Measurements from ENCODE around the gene RNLS. TPM values are rescaled to one million over a fixed set of nuclear protein-coding genes. Genes with fewer than 3 reads are reported as not detected.

Gene RNLS
- total RNA-seq, 1 donor from 2014 or later = 10.4 TPM

DNA sequence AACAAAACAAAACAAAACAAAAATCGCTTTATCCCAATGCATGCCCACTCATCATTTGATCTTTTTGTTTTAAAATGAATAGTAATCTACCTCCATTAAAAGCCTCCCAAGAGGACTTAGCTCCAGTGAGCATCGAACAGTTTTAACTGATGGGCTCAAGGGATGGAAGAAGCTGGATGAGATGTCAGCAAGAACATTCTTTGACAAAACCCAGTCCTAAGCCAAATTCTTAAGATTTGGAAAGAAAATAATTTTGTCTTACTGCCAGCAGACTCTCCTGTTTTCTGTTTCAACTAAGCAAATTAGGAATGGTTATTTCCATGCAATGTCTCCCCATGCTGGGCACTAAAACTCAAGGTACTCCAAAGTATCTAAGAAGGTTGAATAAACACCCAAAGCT is 127.3 kb downstream of the RNLS start:
- DNase-seq (ENCODE audit: low spot score) = no peak
- intact Hi-C loops (cut with DNase I) = no loop called here

DNA sequence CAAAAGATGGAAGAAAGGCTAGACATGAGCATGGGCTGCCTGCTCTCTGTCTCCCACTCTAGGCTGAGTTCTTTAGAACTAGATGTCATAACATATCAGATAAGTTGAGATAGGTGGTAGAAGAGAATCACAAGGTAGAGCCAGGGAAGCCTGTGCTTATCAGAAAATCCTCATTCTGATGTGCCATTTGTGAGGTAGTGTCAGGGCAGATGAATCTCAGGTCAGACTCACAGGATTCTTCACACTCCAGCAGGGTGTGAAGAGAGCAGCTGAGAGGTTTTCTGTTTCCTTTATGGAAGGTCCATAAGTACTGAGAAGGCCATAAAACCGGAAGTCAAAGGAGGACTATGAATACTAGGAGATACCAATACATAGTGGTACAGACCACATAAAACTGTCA is 132.9 kb downstream of the RNLS start:
- DNase-seq (ENCODE audit: low spot score) = no peak
- intact Hi-C loops (cut with DNase I) = no loop called here

DNA sequence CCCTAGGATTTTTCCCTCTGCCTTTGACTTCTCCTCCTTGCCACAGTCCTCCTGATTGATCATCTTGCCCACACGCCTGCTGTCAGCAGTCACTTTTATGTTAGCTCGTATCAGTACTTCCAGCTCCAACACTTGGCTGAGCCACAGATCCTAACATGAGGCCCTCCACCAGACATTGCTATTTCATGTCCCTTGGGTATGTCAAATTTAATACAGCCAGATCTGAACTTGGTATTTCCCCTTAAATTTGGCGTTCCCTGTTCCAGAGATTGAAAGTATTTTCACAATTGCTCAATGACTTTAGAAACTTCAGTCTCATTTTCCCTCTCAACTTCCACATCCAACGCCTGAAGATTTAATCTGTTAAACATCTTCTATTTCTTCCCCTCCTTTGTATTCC is 140.4 kb downstream of the RNLS start:
- intact Hi-C loops (cut with DNase I) = no loop called here
- DNase-seq (ENCODE audit: low spot score) = no peak

DNA sequence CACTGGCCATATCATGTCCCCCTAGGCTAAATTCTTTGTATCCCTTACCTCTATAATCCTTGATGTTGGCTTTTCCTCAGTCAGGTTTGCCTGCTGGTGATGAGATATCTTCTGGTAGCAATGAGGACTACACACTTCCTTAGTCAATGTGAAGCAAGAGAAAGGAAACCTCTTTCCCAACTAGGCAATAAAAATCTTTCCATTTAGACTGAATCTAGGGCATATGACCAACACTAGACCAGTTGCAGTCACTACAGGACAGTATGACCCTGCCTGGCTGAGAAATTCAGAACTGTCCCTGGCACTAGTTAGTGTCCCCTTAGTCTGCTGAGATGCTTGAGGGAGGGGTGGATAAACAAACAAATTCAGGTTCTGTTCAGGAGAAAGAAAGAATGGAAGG is 142.6 kb downstream of the RNLS start:
- no peak for DNase-seq (ENCODE audit: low spot score)
- intact Hi-C loops (cut with DNase I) = no loop called here

DNA sequence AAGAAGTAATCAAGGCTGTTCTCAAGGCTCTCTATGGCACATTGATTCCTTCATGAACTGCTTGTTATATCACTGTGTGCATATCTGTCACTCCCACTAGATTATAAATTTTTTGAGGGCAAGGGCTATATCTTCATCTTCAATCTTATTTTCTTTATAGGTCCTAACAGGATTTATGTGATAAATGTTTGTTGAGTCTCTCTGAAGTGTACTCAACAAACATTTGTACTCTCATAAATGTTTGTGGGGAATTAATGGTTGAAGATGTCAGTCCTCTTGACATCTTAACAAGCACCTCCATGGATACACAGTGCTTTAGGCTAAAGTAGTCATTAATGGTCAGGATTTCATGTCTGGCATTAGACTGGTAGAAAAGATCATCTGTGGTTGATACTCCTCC is 143.2 kb downstream of the RNLS start:
- intact Hi-C loops (cut with DNase I) = no loop called here
- no peak for DNase-seq (ENCODE audit: low spot score)

DNA sequence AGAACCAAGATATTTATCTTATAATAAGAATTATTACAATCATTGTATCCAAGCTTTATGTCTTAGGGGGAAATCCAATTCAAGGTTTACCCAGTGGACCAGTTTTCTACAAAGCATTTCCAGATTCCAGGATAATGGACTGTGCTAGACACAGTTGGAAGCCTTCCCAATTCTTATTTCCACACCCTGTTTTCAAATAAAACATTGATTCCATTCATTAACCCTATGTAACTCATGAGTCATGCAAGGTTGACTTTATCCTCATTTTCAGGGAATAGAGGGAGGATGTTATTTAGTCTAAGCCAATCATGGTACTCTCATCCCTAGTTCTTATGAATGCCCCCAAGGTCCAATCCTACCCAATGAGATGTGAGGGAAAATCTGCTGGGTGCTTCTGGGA is 145.7 kb downstream of the RNLS start:
- intact Hi-C loops (cut with DNase I) = no loop called here

DNA sequence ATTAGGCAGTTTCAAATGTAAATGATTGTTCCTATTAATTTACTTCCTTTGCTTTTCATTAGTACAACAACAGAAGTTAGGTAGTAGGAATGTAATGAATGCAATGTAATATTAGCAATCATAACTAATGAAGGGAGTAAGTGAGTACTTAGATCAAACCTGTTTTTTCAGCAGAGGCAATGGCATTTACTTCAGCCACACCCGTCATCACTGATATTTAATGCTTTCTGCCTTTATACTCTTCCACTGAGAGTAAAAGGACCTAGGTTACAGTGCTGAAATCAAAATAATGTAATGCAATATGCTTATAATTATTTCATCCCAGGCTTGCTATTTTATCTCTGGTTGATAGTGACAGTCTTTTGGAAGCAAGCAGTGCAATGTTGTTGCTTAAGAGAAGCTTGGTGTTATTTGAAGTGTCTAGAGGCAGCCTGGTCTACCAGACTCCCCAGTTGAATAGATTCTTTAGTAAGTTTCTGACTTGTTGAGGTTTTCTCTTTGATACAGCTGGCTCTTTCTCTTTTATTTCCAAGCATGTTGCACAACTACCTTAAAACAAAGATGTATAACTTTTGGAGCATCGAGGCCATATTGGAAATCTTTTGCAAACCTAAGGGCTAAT is 149.4 kb downstream of the RNLS start:
- DNase-seq (ENCODE audit: low spot score) = no peak
- intact Hi-C loops (cut with DNase I) = no loop called here

More for the DNA sequence above, 145.7 kb downstream of the RNLS start:
- DNase-seq (ENCODE audit: low spot score) = no peak

DNA sequence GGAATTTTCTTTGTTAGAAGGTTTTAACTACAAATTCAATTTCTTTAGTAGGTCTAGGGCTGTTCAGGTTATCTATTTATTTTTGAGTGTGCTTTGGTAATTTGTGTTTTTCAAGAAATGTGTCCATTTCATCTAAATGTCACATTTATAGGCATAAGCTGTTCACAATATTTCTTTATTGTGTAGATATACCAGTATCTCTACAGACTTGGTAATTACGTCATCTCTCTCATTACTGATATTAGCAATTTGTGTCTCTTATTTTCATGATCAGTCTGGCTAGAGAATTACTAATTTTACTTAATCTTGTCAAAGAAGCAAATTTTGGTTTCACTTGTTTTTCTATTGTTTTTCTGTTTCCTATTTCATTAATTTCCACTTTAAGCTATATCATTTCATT is 152.0 kb downstream of the RNLS start:
- intact Hi-C loops (cut with DNase I) = no loop called here
- no peak for DNase-seq (ENCODE audit: low spot score)

DNA sequence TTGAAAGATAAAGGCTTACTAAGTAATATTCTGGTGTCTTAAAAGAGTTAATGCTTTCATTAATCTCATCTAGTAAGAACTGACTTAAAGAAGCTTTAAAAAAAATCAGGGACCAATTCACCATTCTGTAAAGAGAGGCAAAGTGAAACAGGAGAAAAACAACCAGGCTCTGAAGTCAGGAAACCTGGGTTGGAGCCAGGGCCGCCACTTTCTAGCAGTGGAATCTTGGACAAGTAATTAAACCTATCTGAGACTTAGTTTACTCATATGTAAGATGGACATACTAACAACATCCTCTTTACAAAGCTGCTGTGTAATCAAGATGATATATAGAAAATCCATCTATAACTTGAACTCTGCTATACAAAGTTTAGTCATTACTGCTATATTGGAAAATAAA is 154.1 kb downstream of the RNLS start:
- intact Hi-C loops (cut with DNase I) = no loop called here

DNA sequence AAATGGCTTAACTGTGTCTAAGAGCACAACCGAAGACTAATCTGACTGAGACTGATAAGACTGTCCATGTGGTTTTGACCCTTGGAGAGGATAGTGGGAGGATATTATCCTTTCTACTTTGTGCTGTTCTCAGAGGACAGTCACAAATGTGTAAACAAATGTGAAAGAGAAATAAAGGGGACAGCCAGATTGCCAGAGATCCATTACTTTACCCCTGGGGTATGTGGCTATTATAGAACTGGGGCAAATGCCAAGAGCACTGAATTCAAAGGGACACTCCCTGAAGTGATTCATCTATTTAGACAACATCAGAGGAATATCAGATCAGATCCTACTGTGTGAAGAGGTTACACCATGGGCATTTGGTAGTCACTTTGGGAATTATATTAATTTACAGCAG is 154.7 kb downstream of the RNLS start:
- intact Hi-C loops (cut with DNase I) = no loop called here
- DNase-seq (ENCODE audit: low spot score) = no peak

More for the DNA sequence above, 154.1 kb downstream of the RNLS start:
- no peak for DNase-seq (ENCODE audit: low spot score)

DNA sequence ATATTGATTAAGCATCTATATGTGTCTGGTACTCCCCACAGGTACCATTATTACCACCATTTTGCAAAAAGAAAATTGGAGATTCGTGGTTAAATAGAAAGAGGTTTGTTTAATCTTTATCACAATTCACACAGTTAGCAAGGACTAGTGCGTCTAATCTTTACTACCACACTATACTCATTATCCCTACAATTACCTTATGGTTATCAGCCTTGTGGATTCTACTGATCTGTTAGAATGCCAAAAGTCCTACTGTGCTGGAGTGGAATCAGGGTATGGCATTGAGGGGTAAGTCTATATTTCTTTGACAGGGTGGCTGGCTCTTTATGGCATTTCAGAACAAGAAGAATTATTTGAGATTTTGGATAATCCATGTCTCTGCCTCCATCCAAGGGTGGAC is 156.1 kb downstream of the RNLS start:
- intact Hi-C loops (cut with DNase I) = no loop called here
- DNase-seq (ENCODE audit: low spot score) = no peak

DNA sequence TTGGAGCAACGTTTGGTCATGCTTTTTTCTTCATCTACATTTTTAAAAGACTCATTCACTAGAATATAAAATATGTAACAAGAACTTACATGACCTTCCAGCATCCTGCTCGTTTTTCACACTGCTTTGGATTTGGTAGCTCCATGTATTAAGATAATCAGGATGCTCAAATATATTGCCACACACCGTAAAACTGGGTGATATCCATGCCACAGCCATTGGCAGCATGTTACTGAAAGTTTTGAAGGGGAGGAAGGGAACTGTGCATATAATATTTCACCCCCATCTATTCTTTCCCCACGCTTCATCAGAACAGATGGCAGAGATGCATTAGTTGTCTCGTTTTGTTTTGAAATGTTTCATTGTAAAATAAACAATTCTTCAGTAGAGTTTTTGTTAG is 158.2 kb downstream of the RNLS start:
- intact Hi-C loops (cut with DNase I) = no loop called here
- DNase-seq (ENCODE audit: low spot score) = no peak

DNA sequence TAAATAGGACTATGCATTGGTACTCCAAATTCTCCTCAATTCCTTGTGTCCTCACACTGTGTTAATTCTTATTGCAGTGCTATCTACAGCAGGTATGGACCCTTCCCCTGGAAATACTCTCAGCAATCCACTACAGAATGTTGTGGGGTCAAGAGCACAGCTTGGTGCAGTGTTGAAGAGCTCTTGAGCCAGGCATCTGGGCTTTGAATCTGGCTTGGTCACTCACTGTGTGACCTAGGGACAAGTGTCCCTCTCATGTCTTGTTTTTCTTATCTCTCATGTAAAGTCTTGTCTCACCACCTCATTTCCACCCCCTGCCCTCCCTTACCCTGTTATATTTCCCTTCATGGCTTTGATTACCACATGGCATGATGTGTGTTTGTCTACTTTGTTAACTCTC is 159.4 kb downstream of the RNLS start:
- DNase-seq (ENCODE audit: low spot score) = no peak
- intact Hi-C loops (cut with DNase I) = no loop called here

DNA sequence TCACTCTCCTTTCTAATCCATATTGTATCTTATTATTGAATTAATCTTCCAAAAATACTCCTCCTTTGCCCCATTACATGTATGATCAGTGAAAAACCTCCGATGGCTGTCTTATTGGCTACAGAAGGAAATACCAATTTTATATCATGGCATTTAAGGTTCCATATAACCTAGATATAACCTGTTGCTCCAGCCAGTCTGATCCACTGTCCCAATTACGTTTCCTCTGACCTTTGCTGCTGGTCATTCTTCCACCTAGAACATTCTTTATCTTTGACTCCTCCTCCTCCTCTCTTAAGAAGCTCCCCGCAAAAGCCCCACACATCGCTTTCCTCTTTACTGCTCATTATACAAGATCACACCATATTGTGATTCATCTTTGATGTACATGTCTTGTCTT is 161.5 kb downstream of the RNLS start:
- intact Hi-C loops (cut with DNase I) = no loop called here
- DNase-seq (ENCODE audit: low spot score) = no peak

DNA sequence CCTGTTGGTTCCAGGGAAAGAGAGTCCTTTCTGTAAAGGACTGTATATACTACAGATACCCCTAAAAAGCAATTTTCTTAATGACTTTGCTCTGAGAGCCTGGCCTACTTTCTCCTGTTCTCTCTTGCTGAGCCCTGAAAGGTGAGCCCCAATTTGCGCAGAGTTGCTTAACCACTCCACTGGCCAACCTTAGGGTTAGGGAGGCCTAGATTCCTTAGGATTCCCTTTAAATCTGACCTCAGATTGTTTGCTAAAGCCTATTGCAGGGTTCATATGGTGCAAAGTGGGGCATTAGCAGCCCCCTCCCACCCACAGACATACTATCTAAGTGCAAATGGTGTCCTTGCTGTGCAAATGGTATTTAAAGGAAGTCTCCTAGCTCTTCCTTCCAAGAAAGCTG is 164.2 kb downstream of the RNLS start:
- no peak for DNase-seq (ENCODE audit: low spot score)
- intact Hi-C loops (cut with DNase I) = loop anchor here (10.0 kb wide), 1 partner anchor 136 kb away; no protein-coding TSS in a partner anchor

DNA sequence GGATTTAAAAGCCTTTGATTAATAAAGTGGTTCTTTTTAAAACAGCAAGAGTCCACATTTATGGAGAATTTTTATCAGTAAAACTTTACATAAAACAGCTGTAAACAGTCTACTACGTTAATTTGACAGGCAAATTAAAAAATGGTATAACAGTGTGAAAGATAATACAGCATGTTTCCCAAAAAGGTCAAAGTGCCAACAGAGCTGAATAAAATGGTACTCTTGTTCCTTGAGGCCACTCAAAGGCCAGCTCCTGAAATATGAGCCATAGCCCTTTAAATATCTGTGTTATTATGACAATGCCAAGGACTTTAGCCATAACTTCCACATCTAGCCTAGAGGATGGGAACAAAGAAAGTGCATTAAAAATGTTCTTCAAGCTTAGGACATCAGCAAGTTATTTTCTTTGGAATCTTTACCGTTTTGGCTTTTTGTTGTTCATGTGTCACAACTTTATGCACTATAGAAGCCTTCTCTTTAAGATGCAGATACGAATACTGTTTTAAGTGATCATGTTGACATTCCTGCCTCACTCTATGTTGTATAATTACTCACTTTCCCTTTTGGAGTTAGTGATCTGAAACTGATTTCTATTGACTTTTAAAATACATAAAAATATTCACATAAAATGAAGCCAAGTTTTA is 165.6 kb downstream of the RNLS start:
- intact Hi-C loops (cut with DNase I) = loop anchor here (10.0 kb wide), 1 partner anchor 137 kb away; no protein-coding TSS in a partner anchor

DNA sequence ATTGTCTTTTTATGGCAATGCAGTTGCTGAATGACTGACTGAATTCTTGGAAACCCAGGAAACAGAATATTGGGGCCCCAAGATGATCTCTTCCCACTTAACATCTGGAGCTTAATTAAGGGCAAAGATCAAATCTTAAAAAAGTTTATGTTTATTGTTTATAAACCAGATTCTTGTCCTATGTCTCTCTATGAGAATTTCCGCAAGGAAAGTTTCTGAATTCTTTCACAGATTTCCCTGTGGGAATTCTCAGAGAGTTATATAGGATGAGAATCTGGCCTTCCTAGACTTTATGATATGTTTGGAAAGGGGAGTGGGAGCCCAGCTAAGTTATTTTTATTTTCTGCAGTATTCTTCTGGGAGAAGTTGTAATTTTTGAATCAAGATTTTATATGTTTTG is 166.3 kb downstream of the RNLS start:
- no peak for DNase-seq (ENCODE audit: low spot score)

More for the DNA sequence above, 165.6 kb downstream of the RNLS start:
- DNase-seq (ENCODE audit: low spot score) = no peak

DNA sequence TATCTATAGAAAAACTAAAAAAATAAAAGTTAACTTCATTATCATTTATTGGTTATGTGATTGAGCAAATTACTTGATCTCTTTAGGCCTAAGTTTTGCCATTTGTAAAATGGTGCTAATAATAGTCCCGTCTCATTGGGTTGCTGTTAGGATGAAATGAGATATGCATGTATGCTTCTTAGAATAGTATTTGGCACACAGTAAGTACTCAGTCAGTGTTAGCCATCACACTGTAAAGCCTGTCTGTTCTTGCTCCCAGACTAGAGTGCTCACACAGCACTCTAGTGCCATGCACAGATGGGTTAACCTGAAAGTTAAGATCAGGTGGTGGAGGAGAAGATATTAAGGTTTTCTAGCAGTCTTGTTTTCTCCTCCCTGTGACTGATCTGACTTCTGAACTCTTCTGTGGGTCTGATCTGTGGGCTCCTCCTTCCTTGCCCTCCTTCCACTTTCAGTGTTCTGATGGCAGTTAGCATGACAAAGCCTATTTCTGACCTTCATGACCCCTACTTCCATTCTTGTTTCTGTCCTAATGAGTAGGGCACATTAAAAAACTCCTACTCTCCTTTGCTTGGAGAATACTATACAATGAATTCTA is 167.5 kb downstream of the RNLS start:
- no peak for DNase-seq (ENCODE audit: low spot score)
- intact Hi-C loops (cut with DNase I) = loop anchor here (10.0 kb wide), 1 partner anchor 139 kb away; no protein-coding TSS in a partner anchor

More for the DNA sequence above, 166.3 kb downstream of the RNLS start:
- intact Hi-C loops (cut with DNase I) = loop anchor here (10.0 kb wide), 1 partner anchor 138 kb away; no protein-coding TSS in a partner anchor

DNA sequence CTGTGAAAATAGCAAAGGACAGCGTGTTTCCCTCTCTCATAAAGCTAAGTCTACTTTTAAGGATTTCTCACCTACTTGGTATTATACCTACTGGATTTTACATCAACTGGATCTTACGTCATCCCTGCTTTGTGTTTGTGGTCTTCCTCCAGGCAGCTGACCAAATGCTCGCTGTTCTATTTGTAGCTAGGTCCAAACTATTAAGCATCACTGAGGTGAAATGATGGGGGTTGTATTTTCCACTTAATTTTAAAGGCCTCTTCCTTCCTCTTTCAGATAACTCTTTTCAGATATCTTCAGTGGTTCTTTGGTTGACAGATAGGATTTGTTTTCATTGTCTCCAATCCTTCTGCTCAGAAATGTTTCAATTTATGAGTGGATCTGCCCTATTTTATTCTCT is 169.7 kb downstream of the RNLS start:
- no peak for DNase-seq (ENCODE audit: low spot score)
- intact Hi-C loops (cut with DNase I) = loop anchor here (10.0 kb wide), 1 partner anchor 141 kb away; no protein-coding TSS in a partner anchor

DNA sequence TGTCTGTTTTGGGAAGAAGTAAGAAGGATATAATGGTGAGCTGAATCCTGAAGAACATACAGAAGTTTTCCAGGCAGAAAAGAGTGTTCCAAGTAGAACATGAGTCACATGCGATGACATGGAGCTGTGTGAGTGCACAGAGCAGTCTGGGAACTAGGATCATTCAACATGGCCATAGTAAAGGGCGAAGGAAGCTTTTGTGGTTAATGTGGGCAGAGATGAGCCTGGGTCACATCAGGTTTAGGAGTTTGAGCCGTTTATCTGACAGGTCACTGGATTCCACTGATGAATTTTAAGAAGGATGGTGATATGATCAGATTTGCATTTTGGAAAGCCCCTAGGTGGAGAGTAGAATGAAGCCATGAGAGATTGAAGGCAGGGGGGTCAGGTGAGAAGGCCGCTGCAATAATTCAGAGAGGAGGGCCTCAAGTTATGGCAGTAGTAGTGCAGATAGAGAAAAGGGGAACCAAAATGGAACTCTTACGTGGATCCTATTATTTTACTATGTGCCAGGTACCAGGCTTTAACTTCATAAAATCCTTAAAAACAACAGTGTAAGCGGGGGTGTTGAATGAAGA is 171.3 kb downstream of the RNLS start:
- intact Hi-C loops (cut with DNase I) = loop anchor here (10.0 kb wide), 1 partner anchor 143 kb away; no protein-coding TSS in a partner anchor
- DNase-seq (ENCODE audit: low spot score) = no peak
